Cardiac fibroblast (primary cell): ENCODE results near the gene PDZD2.

Experiments used
- DNase-seq, 2 donors: peaks; one replicate each; pipeline versions ENCODE4 v3.0.0 to v3.0.0-alpha.2; 2010; ENCODE audit warnings: low read depth in 2 of 2
- H3K4me3 ChIP-seq, 2 donors: replicated peaks in 1 of 2; 1 replicate in 1 of 2; 2 replicates in 1 of 2; pipeline ENCODE4 v1.5.1; 2011; ENCODE audit warnings: low read depth in 2 of 2, low read length in 2 of 2, mild to moderate bottlenecking in 2 of 2, moderate library complexity in 1 of 2
- CTCF ChIP-seq: IDR thresholded peaks from one replicate; pipeline ENCODE4 v1.5.1; 2011; ENCODE audit warnings: low read depth, mild to moderate bottlenecking, low read length, inconsistent platforms

PDZD2 gene

GRCh38 chr5:31620026-31620425 lies 18.9 kb upstream of the PDZD2 start:
- no peak for TF ChIP-seq CTCF
- H3K4me3 ChIP-seq: no peak overlapping the region
- DNase-seq: no peak

GRCh38 chr5:31623249-31623648 lies 15.7 kb upstream of the PDZD2 start:
- TF ChIP-seq CTCF: no peak
- no peak overlapping the region for H3K4me3 ChIP-seq
- no peak for DNase-seq

GRCh38 chr5:31625394-31625793 lies 13.5 kb upstream of the PDZD2 start:
- no peak for DNase-seq
- no peak for TF ChIP-seq CTCF
- no peak overlapping the region for H3K4me3 ChIP-seq

GRCh38 chr5:31626156-31626555 lies 12.8 kb upstream of the PDZD2 start:
- H3K4me3 ChIP-seq: no peak overlapping the region
- no peak for TF ChIP-seq CTCF
- DNase-seq: no peak

- H3K4me3 ChIP-seq: no peak overlapping the region
- DNase-seq: no peak
- TF ChIP-seq CTCF: no peak
Observed at GRCh38 chr5:31626604-31627234, 12.2 kb upstream of the PDZD2 start.

GRCh38 chr5:31630931-31631330 lies 8.0 kb upstream of the PDZD2 start:
- H3K4me3 ChIP-seq: no peak overlapping the region
- DNase-seq: no peak
- no peak for TF ChIP-seq CTCF

- DNase-seq: peak in 1 of 2 donors; percentile 13
- no peak for TF ChIP-seq CTCF
Observed at GRCh38 chr5:31632460-31632859, 6.5 kb upstream of the PDZD2 start.

More at GRCh38 chr5:31632460-31632859, 6.5 kb upstream of the PDZD2 start:
- H3K4me3 ChIP-seq: no peak overlapping the region
